ENCODE measurements around the gene SLC26A9.
"Not testable (repeated sequence)": the region's sequence is repeated elsewhere in the genome, so short reads cannot be mapped to it uniquely, and the experiment has no call there.

SLC26A9 gene

DNA sequence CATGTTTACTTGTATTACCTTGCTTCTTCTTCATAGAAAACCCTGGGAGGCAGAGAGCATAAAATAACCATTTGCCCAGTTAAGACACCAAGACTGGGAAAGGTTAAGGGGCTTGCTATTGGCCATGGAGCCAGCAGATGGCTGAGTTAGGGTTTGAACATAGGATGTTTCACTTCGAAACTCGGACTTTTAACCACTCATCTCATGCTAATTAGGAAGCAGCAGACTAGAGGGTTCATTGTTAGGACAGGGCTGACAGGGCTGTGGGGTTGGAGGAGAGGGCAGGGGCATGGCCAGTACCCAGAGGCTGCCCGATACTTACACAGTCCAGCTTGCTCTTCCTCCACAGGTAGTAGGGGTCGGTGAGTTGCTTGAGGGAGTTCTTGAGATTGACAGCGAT, 17.0 kb downstream of the SLC26A9 start:
- DNase-seq (ENCODE audit: low read depth), result no peak

DNA sequence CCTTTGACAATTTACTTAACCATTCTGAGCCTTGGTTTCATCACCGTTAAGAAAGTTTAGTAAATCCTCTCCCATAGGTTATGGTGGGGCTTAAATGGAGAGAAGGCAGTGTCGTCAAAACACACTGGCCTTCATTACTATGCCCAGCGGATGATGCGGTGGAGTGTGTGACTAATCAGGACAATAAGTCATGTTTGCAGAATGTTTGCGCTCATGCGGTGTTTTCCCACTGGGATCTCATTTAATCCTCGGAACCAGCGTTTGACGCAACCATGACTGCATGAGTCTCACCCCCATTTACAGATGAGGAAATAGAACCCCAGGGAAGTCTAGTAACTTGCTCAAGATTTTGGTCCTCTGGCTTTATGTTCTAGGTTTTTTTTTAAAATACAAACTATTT, 17.5 kb downstream of the SLC26A9 start:
- peak; percentile 84 for DNase-seq (ENCODE audit: low read depth)

- DNase-seq (ENCODE audit: low read depth), result no peak
These were observed 18.8 kb downstream of the SLC26A9 start for GRCh38 chr1:205924460-205924790.

DNA sequence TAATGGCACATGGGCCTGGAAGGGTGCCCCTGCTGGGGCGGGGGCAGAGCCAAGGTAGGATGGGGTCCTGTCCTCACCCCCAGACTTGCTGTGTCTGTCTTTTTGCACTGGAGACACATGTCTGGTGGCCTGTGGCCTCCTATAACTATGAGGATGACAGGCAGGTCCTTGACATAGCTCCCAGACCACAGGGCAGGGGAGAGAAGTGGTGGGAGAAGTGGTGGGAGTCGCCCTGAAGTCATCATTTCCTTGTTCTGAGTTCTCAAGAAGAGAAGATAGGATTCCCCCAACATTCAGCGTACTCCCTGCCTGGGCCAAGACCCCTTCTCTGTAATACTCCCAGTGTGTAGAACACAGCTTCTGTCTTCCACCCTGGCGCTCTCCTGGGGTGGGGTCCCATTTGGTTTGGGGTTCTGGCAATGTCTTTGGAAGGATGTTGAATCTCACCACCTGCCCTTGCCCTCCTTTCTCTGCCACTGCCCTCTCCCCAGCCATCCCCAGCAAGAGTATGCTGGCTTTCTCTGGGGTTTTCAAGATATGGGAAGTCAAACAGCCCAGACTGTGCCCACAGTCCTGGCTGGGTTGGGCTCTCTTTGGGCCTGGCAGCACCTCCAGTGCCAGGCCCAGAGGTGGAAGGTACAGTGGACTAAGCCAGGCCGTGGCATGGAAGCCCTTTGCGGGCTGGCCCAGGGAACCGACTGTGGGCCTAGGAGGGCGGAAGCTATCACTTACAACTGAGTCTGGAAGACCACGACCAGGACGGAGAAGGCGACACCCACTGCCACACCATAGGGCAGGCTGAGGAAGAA, 19.4 kb downstream of the SLC26A9 start:
- no peak for DNase-seq (ENCODE audit: low read depth)

GRCh38 chr1:205922806-205923205, 20.4 kb downstream of the SLC26A9 start:
- no peak for DNase-seq (ENCODE audit: low read depth)

DNA sequence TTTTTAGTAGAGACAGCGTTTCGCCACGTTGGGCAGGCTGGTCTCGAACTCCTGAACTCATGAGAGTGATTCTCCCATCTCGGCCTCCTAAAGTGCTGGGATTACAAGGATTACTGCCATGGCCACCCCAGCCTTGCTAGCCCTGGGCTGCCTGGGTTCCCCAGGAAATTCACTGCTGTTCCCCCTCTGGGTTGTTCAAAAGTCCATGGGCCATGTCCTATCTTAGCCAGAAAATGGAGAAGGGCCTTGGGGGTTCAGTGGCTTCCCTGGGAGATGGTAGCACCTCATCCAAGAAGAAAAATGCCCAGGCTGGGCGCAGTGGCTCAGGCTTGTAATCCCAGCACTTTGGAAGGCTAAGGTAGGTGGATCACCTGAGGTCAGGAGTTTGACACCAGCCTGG, 20.9 kb downstream of the SLC26A9 start:
- no peak for DNase-seq (ENCODE audit: low read depth)

DNA sequence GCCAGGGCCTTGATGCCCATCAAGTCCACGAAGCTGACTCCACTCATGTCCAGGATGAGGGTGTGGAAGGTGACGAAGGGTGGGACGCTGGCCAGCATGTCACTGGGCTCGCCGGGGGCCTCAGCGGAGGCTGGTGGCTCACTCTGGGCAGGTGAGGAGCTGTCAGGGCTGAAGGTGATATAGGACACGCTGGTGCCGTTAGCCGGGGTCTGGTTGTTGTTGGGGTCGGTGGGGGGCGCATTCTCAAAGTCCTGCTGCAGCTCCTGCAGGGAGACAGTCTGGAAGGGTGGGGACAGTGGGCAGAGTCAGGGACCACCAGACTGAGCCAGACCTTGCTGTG, 21.7 kb downstream of the SLC26A9 start:
- no peak for DNase-seq (ENCODE audit: low read depth)

GRCh38 chr1:205920861-205921569, 22.2 kb downstream of the SLC26A9 start:
- no peak for DNase-seq (ENCODE audit: low read depth)

DNA sequence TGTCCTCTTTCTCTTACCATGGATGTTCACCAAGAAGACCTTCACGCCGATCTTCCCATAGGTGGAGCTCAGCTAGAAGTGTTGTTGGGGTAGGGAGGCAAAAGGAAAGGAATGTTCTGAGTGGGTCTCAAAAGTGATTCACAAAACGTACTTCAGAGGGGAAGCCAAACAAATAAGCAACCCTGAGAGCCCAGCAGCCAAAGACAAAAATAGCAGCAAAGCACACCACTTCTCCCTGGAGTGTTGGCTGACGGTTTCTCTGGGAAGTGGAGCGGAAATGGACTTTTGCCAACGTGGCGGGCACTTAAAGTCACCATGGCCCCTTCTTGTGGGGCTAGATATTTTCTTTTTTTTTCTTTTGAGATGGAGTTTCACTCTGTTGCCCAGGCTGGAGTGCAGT, 23.1 kb downstream of the SLC26A9 start:
- DNase-seq (ENCODE audit: low read depth), result peak; percentile 52

DNA sequence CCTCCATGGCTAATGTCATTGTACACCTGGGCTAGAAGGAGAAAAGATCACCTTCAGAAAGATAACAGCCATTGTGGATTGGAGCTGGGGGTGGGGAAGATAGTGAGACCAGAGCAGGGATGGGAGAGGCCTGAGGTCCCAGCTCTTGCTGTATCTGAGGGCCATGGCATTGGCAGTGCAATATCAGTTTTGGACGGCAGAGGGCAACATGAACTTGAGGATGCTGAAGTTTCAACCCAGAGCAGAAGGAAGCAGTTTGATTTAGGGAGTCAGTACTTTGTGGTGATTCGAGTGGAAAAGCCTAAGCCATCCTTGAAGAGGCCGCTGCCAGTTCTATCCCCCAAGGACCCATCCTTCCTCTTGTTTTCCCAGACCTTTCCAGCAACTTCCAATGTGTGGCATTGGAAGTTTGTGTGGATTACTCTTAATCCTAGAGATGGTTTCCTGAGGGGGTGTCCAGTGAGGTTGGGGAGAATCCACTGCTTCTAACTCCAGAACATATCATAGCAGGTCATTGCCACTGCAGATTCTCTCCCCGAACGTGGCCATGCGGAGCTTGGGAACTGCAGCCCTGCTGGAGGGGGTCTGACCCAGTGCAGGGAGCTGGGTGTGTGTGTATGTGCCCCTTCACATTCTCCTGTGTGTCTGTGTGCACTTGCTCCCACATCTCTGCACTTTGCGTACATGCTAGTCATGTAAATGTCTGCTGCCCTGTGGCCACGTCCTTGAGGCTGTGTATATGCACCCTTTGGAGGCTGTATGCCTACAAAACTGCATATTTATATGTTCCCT, 24.1 kb downstream of the SLC26A9 start:
- DNase-seq (ENCODE audit: low read depth), result peak; percentile 82

- no peak for DNase-seq (ENCODE audit: low read depth)
These were observed 25.6 kb downstream of the SLC26A9 start for GRCh38 chr1:205917466-205918238.

- peak; percentile 60 for DNase-seq (ENCODE audit: low read depth)
These were observed 26.7 kb downstream of the SLC26A9 start for GRCh38 chr1:205916541-205916940.

DNA sequence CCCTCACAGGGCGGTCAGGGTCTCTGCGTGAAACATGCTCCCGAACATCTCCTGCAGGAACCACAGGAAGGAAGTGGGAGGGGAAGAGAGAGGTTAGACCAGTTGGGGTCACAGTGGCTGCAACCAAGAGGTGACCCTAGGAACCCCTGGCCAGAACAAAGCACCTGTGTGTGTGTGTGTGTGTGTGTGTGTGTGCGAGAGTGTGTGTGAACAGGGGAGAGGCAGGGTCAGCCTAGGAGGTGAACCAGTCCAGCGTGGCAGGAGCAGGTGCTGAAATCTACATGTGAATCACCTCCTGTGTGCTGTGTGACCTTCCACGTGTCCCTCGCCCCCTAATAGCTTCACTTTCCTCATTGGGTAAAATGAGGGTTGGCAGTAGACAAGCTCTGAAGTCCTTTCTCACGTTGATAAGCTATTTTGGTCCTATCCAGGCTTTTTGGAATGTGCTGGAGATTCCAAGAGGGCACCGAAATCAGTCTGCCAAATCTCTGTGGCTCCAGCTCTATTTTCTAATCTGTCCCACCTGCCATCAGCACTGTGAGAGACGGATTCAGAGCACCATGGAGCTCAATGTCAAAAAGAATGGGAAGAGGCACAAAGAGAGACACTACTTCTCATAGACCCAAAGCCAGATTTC, 27.8 kb downstream of the SLC26A9 start:
- peak; percentile 24 for DNase-seq (ENCODE audit: low read depth)

DNA sequence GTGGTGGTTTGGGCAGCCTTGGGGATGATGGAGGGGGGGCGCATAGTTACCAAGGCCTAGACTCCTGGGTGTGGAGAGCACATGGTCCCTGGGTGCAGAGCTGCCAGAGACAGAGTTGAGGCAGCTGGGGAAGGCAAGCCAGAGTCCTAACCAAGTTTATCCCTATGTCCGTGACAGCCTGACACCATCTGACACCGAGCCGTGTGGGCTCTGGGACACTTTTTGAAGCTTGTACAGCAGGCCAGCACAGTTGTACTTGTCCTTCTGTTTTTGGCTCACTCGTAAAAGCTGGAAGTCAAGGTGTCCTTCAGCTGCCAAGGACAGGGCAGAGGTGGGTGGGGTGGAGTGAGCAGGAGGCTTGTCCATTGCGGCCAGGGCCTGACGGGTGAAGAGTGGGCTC, 28.5 kb downstream of the SLC26A9 start:
- DNase-seq (ENCODE audit: low read depth), result no peak

- DNase-seq (ENCODE audit: low read depth), result no peak
These were observed 29.1 kb downstream of the SLC26A9 start for GRCh38 chr1:205914155-205914507.

- peak; percentile 43 for DNase-seq (ENCODE audit: low read depth)
These were observed 29.7 kb downstream of the SLC26A9 start for GRCh38 chr1:205913451-205914154.

GRCh38 chr1:205907794-205908193, 35.5 kb downstream of the SLC26A9 start:
- peak; percentile 69 for DNase-seq (ENCODE audit: low read depth)

- not testable (repeated sequence) for DNase-seq (ENCODE audit: low read depth)
These were observed 38.2 kb downstream of the SLC26A9 start for GRCh38 chr1:205905095-205905494.

DNA sequence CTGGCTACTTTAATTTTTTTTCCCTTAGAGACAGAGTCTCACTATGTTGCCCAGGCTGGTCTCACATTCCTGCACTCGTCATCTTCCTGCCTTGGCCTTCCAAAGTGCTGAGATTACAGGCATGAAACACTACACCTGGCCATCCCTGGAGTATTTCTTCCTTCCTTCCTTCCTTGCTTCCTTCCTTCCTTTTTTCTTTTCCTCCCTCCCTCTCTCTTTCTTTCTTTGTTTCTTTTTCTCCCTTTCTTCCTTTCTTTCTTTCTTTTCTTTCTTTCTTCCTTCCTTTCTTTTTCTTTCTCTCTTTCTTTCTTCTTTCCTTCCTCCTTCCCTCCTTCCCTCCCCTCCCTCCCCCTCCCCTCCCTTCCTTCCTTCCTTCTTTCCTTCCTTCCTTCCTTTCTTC, 46.9 kb downstream of the SLC26A9 start:
- DNase-seq (ENCODE audit: low read depth), result no peak

DNA sequence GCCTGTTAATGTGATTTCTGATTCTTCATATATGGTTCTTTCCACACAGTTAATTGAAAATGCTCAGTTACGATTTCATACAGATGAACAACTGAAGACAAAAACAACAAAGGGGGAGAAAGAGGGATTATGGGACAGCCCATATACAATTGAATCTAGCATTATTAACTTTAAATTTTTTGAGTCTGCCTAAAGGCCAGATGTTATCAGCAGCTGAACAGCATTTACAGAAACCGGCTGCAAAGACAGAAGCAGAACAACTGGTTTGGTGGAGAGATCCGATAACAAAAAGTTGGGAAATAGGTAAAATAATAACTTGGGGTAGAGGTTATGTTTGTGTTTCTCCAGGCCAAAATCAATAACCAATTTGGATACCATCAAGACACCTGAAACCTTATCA, 49.1 kb downstream of the SLC26A9 start:
- not testable (repeated sequence) for DNase-seq (ENCODE audit: low read depth)

GRCh38 chr1:205892175-205892574, 51.1 kb downstream of the SLC26A9 start:
- not testable (repeated sequence) for DNase-seq (ENCODE audit: low read depth)

All from EH (cell line).